Cardiac fibroblast (primary cell): Measurements from ENCODE around the gene PM20D2.

Source experiments
- DNase-seq, 2 donors: peaks; one replicate each; pipeline versions ENCODE4 v3.0.0 to v3.0.0-alpha.2; 2010; ENCODE audit warnings: low read depth in 2 of 2
- H3K4me3 ChIP-seq, 2 donors: replicated peaks in 1 of 2; 1 replicate in 1 of 2; 2 replicates in 1 of 2; pipeline ENCODE4 v1.5.1; 2011; ENCODE audit warnings: low read depth in 2 of 2, low read length in 2 of 2, mild to moderate bottlenecking in 2 of 2, moderate library complexity in 1 of 2
- TF ChIP-seq, protein P1 (sequence below): IDR thresholded peaks from one replicate; pipeline ENCODE4 v1.5.1; 2011; ENCODE audit warnings: low read depth, mild to moderate bottlenecking, low read length, inconsistent platforms

Gene PM20D2

DNA sequence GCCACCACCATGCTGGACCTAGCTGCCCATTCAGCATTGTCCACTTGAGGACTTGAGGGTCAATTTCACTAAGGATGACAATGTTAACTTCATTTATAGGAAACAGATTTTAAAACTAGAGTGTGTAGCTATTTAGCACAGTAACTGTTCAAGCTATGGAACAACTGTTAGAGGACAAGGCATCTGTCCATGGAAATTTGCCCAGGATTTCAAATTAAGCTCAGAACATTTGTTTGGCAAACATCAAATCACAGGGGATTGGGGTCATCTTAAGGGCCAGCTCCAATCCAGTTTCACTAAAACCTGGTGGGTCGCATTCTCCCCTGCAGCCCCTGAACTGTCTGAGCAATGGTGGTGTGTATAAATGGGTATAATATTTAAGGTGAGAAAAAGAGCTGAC is 35.1 kb downstream of the PM20D2 start:
- TF ChIP-seq, protein P1, sequence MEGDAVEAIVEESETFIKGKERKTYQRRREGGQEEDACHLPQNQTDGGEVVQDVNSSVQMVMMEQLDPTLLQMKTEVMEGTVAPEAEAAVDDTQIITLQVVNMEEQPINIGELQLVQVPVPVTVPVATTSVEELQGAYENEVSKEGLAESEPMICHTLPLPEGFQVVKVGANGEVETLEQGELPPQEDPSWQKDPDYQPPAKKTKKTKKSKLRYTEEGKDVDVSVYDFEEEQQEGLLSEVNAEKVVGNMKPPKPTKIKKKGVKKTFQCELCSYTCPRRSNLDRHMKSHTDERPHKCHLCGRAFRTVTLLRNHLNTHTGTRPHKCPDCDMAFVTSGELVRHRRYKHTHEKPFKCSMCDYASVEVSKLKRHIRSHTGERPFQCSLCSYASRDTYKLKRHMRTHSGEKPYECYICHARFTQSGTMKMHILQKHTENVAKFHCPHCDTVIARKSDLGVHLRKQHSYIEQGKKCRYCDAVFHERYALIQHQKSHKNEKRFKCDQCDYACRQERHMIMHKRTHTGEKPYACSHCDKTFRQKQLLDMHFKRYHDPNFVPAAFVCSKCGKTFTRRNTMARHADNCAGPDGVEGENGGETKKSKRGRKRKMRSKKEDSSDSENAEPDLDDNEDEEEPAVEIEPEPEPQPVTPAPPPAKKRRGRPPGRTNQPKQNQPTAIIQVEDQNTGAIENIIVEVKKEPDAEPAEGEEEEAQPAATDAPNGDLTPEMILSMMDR: no peak
- no peak overlapping the region for H3K4me3 ChIP-seq
- DNase-seq: no peak

DNA sequence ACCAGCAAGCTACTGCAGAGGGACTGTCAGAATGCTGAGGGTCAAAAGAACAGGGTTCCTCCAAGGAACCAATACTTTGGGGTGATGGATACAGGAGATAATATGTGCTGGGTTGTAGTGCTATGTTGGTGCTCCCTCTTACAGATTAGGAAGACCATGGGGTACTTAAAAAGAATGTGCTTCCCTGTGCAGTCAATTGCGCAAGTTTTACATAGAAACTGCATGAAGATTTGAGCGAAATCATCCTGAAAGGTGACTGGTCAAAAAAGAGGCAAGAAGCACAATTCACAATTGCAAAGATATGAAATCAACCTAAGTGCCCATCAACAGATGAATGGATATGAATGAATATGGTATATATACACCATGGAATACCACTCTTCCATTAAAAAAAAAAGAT is 37.4 kb downstream of the PM20D2 start:
- DNase-seq: no peak
- TF ChIP-seq, protein P1: no peak

GRCh38 chr6:89184344-89184743 is 38.5 kb downstream of the PM20D2 start:
- H3K4me3 ChIP-seq: no peak overlapping the region
- TF ChIP-seq, protein P1: no peak
- DNase-seq: no peak

More for the DNA sequence above, 37.4 kb downstream of the PM20D2 start:
- no peak overlapping the region for H3K4me3 ChIP-seq

GRCh38 chr6:89186762-89187161 is 40.9 kb downstream of the PM20D2 start:
- TF ChIP-seq, protein P1: no peak
- no peak for DNase-seq

GRCh38 chr6:89187504-89187903 is 41.6 kb downstream of the PM20D2 start:
- no peak overlapping the region for H3K4me3 ChIP-seq
- no peak for DNase-seq
- TF ChIP-seq, protein P1: no peak

More at GRCh38 chr6:89186762-89187161, 40.9 kb downstream of the PM20D2 start:
- H3K4me3 ChIP-seq: no peak overlapping the region

- no peak for DNase-seq
- H3K4me3 ChIP-seq: no peak overlapping the region
- TF ChIP-seq, protein P1: no peak
Observed at GRCh38 chr6:89190741-89191140, 44.9 kb downstream of the PM20D2 start.

DNA sequence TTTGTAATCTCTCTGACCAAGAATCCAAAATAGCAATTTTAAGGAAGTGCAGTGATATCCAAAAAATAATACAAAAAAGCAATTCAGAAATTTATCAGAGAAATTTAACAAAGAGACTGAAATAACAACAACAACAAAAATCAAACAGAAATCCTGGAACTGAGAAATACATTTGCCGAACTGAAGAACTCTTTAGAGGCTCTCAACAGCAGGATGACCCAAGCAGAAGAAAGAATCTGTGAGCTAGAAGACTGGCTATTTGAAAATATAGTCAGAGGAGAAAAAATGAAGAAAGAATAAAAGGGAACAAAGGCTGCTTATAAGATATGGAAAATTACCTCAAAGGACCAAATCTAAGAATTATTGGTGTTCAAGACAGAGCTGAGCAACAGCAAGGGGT is 48.7 kb downstream of the PM20D2 start:
- H3K4me3 ChIP-seq: no peak overlapping the region
- TF ChIP-seq, protein P1: no peak
- no peak for DNase-seq
